B cell (primary cell): Measurements from ENCODE around the gene AOAH. TPM values are rescaled to one million over a fixed set of nuclear protein-coding genes. Genes with fewer than 3 reads are reported as not detected.

Experiments used
- ATAC-seq: fragments of 200-7000 bp; cut with Tn5 transposase; one replicate; pipeline ENCODE4 v1.10.0; 2021; ENCODE audit warnings: low read depth, mild to moderate bottlenecking, moderate number of reproducible peaks, moderate library complexity
- CTCF ChIA-PET: fragments of 350-600 bp; sonication (Branson Sonifier 250); formaldehyde crosslinking; loops from one replicate; lab custom pipeline; 2021; ENCODE audit warnings: antibody characterized with exemption, inconsistent platforms; lab: Charles Lee
- POLR2A ChIA-PET: fragments of 350-600 bp; sonication (Branson Sonifier 250); formaldehyde crosslinking; loops from one replicate; lab custom pipeline; 2021; ENCODE audit warnings: antibody characterized with exemption; lab: Charles Lee
- DNase-seq: peaks from one replicate; pipeline ENCODE4 v3.0.0; 2013
- H2AFZ ChIP-seq: 2 replicates; pipeline ENCODE4 v1.6.1; 2012; ENCODE audit warnings: mild to moderate bottlenecking, low read depth, low read length; ENCODE audit not compliant: insufficient read depth, poor library complexity, severe bottlenecking
- H3K27ac ChIP-seq, 2 donors: 1 replicate in 1 of 2; 2 replicates in 1 of 2; pipeline ENCODE4 v1.5.1; 2012 to 2013; ENCODE audit warnings: low read length in 2 of 2, mild to moderate bottlenecking in 2 of 2, moderate library complexity in 1 of 2
- H3K27me3 ChIP-seq, 4 experiments: fragments of 200-600 bp in 1 of 4; sonication (generic) in 1 of 4; replicated peaks in 1 of 4; 1 replicate in 2 of 4; 2 replicates in 2 of 4; pipeline versions ENCODE4 v1.6.1 to v1.7.0; 2013 to 2016; ENCODE audit warnings: low read length in 3 of 4, mild to moderate bottlenecking in 2 of 4, mixed read lengths in 1 of 4, moderate library complexity in 1 of 4; ENCODE audit not compliant: insufficient read depth in 4 of 4, control insufficient read depth in 3 of 4; ENCODE audit errors: control extremely low read depth in 1 of 4
- H3K36me3 ChIP-seq, 2 experiments: replicated peaks in 1 of 2; 1 replicate in 1 of 2; 2 replicates in 1 of 2; pipeline versions ENCODE4 v1.6.1 to v1.7.1; 2013; ENCODE audit warnings: low read length in 1 of 2; ENCODE audit not compliant: insufficient read depth in 2 of 2, control insufficient read depth in 1 of 2; ENCODE audit errors: control extremely low read depth in 1 of 2, extremely low read depth in 1 of 2
- H3K4me1 ChIP-seq, 2 donors: fragments of 200-600 bp in 1 of 2; sonication (generic) in 1 of 2; 1 replicate in 1 of 2; 2 replicates in 1 of 2; pipeline versions ENCODE4 v1.5.1 to v1.6.1; 2013 to 2017; ENCODE audit warnings: low read length in 2 of 2; ENCODE audit not compliant: control insufficient read depth in 2 of 2, insufficient read depth in 2 of 2
- H3K4me2 ChIP-seq: replicated peaks from 2 replicates; pipeline ENCODE3; 2012; ENCODE audit warnings: mild to moderate bottlenecking, low read depth, low read length; ENCODE audit not compliant: poor library complexity, severe bottlenecking
- H3K4me3 ChIP-seq, 5 experiments: fragments of 200-600 bp in 1 of 5; sonication (generic) in 1 of 5; 1 replicate in 3 of 5; 2 replicates in 2 of 5; pipeline versions ENCODE4 v1.5.1 to v1.7.0; 2011 to 2016; ENCODE audit warnings: low read length in 4 of 5, mild to moderate bottlenecking in 4 of 5, low read depth in 2 of 5, control low read depth in 1 of 5, moderate library complexity in 1 of 5; ENCODE audit not compliant: insufficient read depth in 1 of 5; ENCODE audit errors: control extremely low read depth in 1 of 5, extremely low read depth in 1 of 5
- H3K79me2 ChIP-seq: fragments of 200-600 bp; sonication (generic); one replicate; pipeline ENCODE4 v1.6.0; 2016; ENCODE audit warnings: low read length; ENCODE audit not compliant: control insufficient read depth, insufficient read depth
- H3K9ac ChIP-seq: fragments of 200-600 bp; sonication (generic); 2 replicates; pipeline ENCODE4 v1.6.1; 2017; ENCODE audit warnings: mild to moderate bottlenecking, low read length, moderate library complexity
- H3K9me3 ChIP-seq, 3 donors: one replicate each; pipeline versions ENCODE4 v1.6.1 to v1.7.1; 2013; ENCODE audit warnings: low read length in 2 of 3; ENCODE audit not compliant: control insufficient read depth in 2 of 3, insufficient read depth in 1 of 3; ENCODE audit errors: control extremely low read depth in 1 of 3
- H4K20me1 ChIP-seq: 2 replicates; pipeline ENCODE4 v1.6.0; 2012; ENCODE audit warnings: mild to moderate bottlenecking, low read length; ENCODE audit not compliant: insufficient read depth, control insufficient read depth, poor library complexity, severe bottlenecking
- H3K27ac Mint-ChIP-seq: one replicate; pipeline ENCODE4 v1.8.0; 2021; ENCODE audit warnings: mixed read lengths
- H3K27me3 Mint-ChIP-seq: one replicate; pipeline ENCODE4 v1.8.0; 2021; ENCODE audit warnings: mixed read lengths
- H3K4me1 Mint-ChIP-seq: one replicate; pipeline ENCODE4 v1.8.0; 2021; ENCODE audit warnings: mixed read lengths
- H3K4me3 Mint-ChIP-seq: one replicate; pipeline ENCODE4 v1.8.0; 2021; ENCODE audit warnings: mixed read lengths
- H3K9me3 Mint-ChIP-seq: one replicate; pipeline ENCODE4 v1.8.0; 2022; ENCODE audit warnings: mixed read lengths; ENCODE audit not compliant: insufficient read depth
- CTCF ChIP-seq: fragments of 200-600 bp; IDR thresholded peaks from one replicate; pipeline ENCODE4 v1.8.0; 2022; ENCODE audit warnings: antibody characterized with exemption, mild to moderate bottlenecking
- EZH2 ChIP-seq: IDR thresholded peaks from 2 replicates; pipeline ENCODE4 v1.6.1; 2012; ENCODE audit warnings: borderline replicate concordance, low read depth, mild to moderate bottlenecking, moderate library complexity, low read length; ENCODE audit not compliant: insufficient read depth, poor library complexity, severe bottlenecking
- WGBS: methylation state at CpG from one replicate; pipeline ENCODE4 v1.1.5; 2013; ENCODE audit warnings: missing lambda C conversion rate; ENCODE audit not compliant: insufficient coverage; 5-methylcytosine and 5-hydroxymethylcytosine counted together
- intact Hi-C: fragments of 100-400 bp; cut with micrococcal nuclease; formaldehyde crosslinking; loops from one replicate; pipeline ENCODE4 v1.10.0; 2022
- polyA plus RNA-seq: library from polyadenylated mRNA; depleted of rRNA; stranded (reverse); fragments of >200 nt; gene quantifications from 2 replicates; pipeline ENCODE4 v1.2.3, GENCODE V29; 2012
- total RNA-seq, 2 donors: library from RNA; stranded (reverse); fragments of 120-200 nt in 1 of 2; gene quantifications; 1 replicate in 1 of 2; 2 replicates in 1 of 2; pipeline versions ENCODE4 v1.2.3 to v1.2.4, GENCODE V29; 2013 to 2022

The AOAH gene
- total and polyA plus RNA-seq, 2 donors (not counting 1 experiment from before 2014, with no cell fraction given) = 2.6 to 5.0 TPM

GRCh38 chr7:36464271-36464670, 260.0 kb downstream of the AOAH start:
- Histone ChIP-seq H4K20me1 (no peaks in the 10 kb centered on the region), H3K4me3 (no peak overlapping the region), H3K9me3 (no peaks in the 10 kb centered on the region), H2AFZ (no peak overlapping the region), H3K79me2 (no peaks in the 10 kb centered on the region), H3K27me3 (no peaks in the 10 kb centered on the region), H3K36me3 (no peaks in the 10 kb centered on the region), H3K9ac (no peak overlapping the region), H3K4me1 (no peaks in the 10 kb centered on the region), H3K27ac (no peak overlapping the region), H3K4me2 (no peak overlapping the region)
- no peak for ATAC-seq
- ChIA-PET POLR2A (no interaction called here), CTCF (interaction anchor here (0.6 to 1.3 kb wide), 3 partner anchors 23 to 805 kb away, joined by 3 to 6 read pairs (median 3); no protein-coding TSS in a partner anchor)
- TF ChIP-seq EZH2 (no peak), CTCF (no peak)
- intact Hi-C loops = no loop called here
- no peak for DNase-seq
- Mint-ChIP-seq H3K9me3 (no peaks in the 10 kb centered on the region), H3K4me1 (no peaks in the 10 kb centered on the region), H3K27me3 (peaks cover 13% of the 10 kb centered on the region), H3K27ac (no peak overlapping the region), H3K4me3 (no peak overlapping the region)
- no CpG with 5 or more reads among the region's 3 CpGs for WGBS
